Raji (cell line): Measurements from ENCODE around the gene RABL6.

Experiments
- POLR2A ChIP-seq: IDR thresholded peaks from 2 replicates; pipeline ENCODE4 v1.6.1; 2011; ENCODE audit warnings: low read depth, low read length, control low read depth; ENCODE audit not compliant: insufficient read depth

RABL6 gene

GRCh38 chr9:136838314-136839228 lies 30.8 kb downstream of the RABL6 start:
- TF ChIP-seq POLR2A: no peak

- no peak for TF ChIP-seq POLR2A
Observed at GRCh38 chr9:136839229-136840139, 31.7 kb downstream of the RABL6 start.

GRCh38 chr9:136840140-136840876 lies 32.6 kb downstream of the RABL6 start:
- TF ChIP-seq POLR2A: no peak

GRCh38 chr9:136840877-136841645 lies 33.3 kb downstream of the RABL6 start:
- TF ChIP-seq POLR2A: 0 out of 2 replicates have a peak, but pooled peaks have one; percentile 25

DNA sequence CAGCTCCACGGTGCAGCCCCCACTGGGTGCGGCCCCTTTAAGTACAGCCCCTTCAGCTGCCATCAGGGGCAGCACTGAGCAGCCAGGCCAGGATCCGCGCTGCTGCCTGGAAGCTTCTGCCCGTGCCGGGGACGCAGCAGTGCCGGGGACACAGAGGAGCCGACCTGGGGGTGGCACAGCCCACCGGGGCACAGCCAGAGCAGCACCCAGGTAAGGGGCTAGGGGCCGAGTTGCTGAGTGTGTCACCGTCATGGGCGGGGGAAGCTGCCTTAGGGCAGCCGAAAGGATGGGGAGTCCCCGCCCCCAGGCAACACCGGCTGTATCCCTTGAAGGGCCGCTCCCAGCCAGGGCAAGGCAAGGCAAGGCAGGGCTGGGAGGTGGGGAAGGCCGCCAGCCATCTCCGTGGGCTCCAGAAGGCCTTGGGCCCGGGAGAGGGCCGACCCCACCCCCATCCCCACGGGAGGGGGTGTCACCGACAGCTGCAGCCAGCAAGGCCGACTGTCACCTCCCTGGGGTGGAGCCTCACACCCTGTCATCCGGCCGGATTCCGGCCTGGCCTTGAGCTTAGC lies 34.7 kb downstream of the RABL6 start, which contains the start of gene AJM1:
AJM1 (plus strand) TSS at position 99 of the 569 bp plus-strand sequence. CDS start 1,937 bp downstream, outside the sequence.
- TF ChIP-seq POLR2A: peak; percentile 22; the same call in 1 of the 2 replicates

DNA sequence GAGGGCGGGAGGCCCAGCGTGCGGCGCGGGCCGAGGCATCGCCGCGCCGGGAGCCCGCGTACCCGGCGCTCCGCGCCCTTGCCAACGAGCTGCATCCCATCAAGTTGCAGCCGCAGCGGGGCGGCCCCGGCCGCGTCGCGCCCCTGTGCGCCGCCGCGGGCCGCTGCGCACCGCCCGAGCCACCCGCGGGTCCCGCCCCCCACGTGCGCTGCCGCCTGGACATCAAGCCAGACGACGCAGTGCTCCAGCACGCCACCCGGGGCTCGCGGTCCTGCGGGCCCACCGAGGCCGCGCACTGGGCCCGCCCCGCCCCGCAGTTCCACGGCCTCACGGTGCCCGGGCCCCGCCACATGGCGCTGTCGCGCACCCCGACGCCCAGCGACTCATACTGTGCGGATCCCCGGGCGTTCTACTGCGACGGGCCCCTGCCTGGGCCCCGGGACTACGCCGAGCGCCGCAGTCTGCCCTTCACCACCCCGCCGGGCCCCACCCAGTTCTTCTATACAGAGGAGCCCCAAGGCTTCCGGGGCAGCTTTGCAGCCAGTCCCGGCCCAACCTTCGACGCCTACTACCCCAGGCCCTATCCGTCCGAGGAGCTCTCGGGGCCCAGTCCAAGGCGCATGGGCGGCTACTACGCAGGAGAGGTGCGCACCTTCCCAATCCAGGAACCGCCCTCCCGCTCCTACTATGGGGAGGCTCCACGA lies 37.2 kb downstream of the RABL6 start:
- TF ChIP-seq POLR2A: no peak

- TF ChIP-seq POLR2A: no peak; the same call in 1 of the 2 replicates
Observed at GRCh38 chr9:136845465-136846260, 37.9 kb downstream of the RABL6 start.

GRCh38 chr9:136846376-136847087 lies 38.8 kb downstream of the RABL6 start:
- TF ChIP-seq POLR2A: no peak

- no peak for TF ChIP-seq POLR2A
Observed at GRCh38 chr9:136847088-136847825, 39.5 kb downstream of the RABL6 start.

DNA sequence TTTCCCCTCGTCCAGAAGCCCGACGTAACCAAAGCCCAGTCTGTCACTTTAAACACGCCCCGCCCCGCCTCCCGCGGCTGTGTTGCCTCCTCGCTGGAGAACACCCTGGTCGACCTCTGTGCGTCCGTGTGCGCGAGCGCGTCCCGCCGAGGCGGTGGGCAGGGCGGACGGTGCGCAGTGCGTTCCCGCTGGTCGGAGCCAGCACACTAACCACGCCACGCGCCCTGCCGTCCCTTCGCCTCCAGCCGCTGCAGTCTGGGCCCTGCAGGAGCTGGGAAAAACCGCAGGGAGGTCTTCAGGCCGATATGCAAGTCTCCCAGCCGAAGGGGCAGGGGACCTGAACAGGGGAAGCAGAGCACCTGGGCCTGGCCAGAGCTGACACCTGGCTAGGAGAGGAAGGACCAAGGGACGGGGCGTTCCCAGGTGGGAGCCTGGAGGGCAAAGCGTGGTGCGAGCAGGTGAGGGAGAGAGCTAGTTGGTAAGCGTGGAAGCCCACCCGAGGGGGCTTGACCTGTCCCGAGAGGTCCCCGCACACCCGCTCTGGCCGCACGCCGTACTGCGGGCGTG lies 40.2 kb downstream of the RABL6 start:
- TF ChIP-seq POLR2A: peak; percentile 98
